ENCODE data around the gene DUSP15. TPM values are rescaled to one million over a fixed set of nuclear protein-coding genes. Genes with fewer than 3 reads are reported as not detected.
"Not testable (repeated sequence)": the region's sequence is repeated elsewhere in the genome, so short reads cannot be mapped to it uniquely, and the experiment has no call there.

Gene DUSP15
- total RNA-seq, 1 donor from 2014 or later = 2.1 TPM

DNA sequence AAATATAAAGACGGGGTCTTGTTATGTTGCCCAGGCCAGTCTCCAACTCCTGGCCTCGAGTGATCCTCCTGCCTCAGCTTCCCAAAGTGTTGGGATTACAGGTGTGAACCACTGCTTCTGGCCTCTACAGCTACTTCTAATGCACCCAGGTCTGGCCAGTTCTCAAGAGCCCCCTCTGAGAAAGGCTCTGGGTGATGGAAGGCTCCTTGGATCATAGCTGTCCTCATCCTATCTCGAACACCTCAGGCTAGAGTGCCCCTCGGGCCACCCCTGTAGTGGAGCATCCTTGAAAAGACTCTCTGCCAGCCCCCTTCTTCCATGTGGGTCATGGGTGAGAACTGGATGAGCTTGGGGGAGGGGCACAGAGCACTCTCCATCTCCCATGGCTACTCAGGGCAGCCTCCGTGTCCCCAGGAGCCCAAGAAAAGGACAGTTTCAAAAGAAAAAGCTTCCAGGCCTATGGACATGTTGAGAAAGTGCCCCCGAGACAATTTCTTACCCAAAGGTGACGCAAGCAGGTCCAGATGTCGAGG, 51.9 kb downstream of the DUSP15 start:
- Histone ChIP-seq H3K9me3 (ENCODE audit: control insufficient read depth in 3 of 3, low read length in 3 of 3) (no peaks in the 10 kb centered on the region), H3K27ac (ENCODE audit: low read depth, low read length) (peak overlapping the region; percentile 78), H3K4me1 (ENCODE audit: control insufficient read depth in 3 of 3, insufficient read depth in 3 of 3, low read length in 3 of 3) (peaks cover 51 to 84% (median 58%) of the 10 kb centered on the region in 3 donors), H3K4me3 (ENCODE audit: low read length in 3 of 3) (peak overlapping the region in 2 of 3 donors; percentile 92), H3K9ac (ENCODE audit: low read depth in 1 of 3, low read length in 3 of 3) (peak overlapping the region; percentile 51 to 97 (median 60)), H3K36me3 (ENCODE audit: control insufficient read depth in 3 of 3, insufficient read depth in 3 of 3, low read length in 3 of 3) (peaks cover 2 to 19% (median 5%) of the 10 kb centered on the region in 3 donors), H3K27me3 (ENCODE audit: control insufficient read depth in 3 of 3, insufficient read depth in 3 of 3, low read length in 3 of 3) (no peaks in the 10 kb centered on the region)

DNA sequence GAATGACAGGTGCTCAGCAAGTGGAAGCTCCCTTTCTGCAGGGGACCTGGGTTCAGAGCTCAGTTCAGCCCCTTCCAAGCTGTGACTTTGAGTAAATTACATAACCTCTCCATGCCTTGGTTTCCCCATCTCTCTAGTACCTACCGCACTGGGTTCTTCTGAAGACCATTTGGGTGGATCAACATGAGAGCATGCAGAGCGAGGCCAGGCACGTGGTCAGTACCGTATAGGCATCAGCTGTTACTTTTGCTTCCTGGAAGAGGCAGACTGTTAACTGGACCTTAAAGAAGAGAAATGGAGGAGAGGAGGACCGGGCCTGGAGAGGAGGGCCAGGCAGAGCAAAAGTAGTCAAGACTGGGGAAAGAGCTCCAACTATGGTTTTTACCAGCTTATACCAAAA, 52.9 kb downstream of the DUSP15 start:
- Histone ChIP-seq H3K27me3 (ENCODE audit: control insufficient read depth in 3 of 3, insufficient read depth in 3 of 3, low read length in 3 of 3) (no peaks in the 10 kb centered on the region), H3K4me3 (ENCODE audit: low read length in 3 of 3) (no peak overlapping the region), H3K9ac (ENCODE audit: low read depth in 1 of 3, low read length in 3 of 3) (no peak overlapping the region), H3K27ac (ENCODE audit: low read depth, low read length) (no peak overlapping the region), H3K36me3 (ENCODE audit: control insufficient read depth in 3 of 3, insufficient read depth in 3 of 3, low read length in 3 of 3) (peaks cover 0 to 16% (median 0%) of the 10 kb centered on the region in 3 donors), H3K9me3 (ENCODE audit: control insufficient read depth in 3 of 3, low read length in 3 of 3) (no peaks in the 10 kb centered on the region), H3K4me1 (ENCODE audit: control insufficient read depth in 3 of 3, insufficient read depth in 3 of 3, low read length in 3 of 3) (peaks cover 55 to 87% (median 59%) of the 10 kb centered on the region in 3 donors)

DNA sequence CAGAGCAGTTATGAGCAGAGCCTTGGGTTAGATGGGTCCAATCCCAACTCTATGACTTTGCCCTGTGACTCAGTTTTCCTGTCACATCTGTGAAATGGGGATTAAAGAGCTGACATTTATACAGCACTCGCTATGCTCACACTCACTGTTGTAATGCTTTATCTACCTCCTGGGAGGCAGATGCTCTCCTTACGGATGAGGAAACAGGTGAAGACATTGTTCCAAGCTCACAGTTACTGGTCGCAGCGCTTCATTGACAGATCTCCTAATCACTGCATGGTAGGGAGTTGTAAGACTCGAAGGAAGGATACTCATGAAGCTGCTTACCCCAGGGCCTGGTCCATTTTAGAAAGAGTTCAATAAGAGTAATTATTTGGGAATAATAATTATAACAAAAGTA, 54.1 kb downstream of the DUSP15 start:
- peaks cover 0 to 14% (median 0%) of the 10 kb centered on the region in 3 donors for H3K36me3 ChIP-seq (ENCODE audit: control insufficient read depth in 3 of 3, insufficient read depth in 3 of 3, low read length in 3 of 3)
- H3K27ac ChIP-seq (ENCODE audit: low read depth, low read length) = peak overlapping the region; percentile 91
- no peaks in the 10 kb centered on the region for H3K27me3 ChIP-seq (ENCODE audit: control insufficient read depth in 3 of 3, insufficient read depth in 3 of 3, low read length in 3 of 3)
- H3K4me1 ChIP-seq (ENCODE audit: control insufficient read depth in 3 of 3, insufficient read depth in 3 of 3, low read length in 3 of 3) = peaks cover 64 to 91% (median 67%) of the 10 kb centered on the region in 3 donors
- H3K9ac ChIP-seq (ENCODE audit: low read depth in 1 of 3, low read length in 3 of 3) = peak overlapping the region in 1 of 3 donors; percentile 85
- no peaks in the 10 kb centered on the region for H3K9me3 ChIP-seq (ENCODE audit: control insufficient read depth in 3 of 3, low read length in 3 of 3)
- H3K4me3 ChIP-seq (ENCODE audit: low read length in 3 of 3) = peak overlapping the region in 1 of 3 donors; percentile 63

DNA sequence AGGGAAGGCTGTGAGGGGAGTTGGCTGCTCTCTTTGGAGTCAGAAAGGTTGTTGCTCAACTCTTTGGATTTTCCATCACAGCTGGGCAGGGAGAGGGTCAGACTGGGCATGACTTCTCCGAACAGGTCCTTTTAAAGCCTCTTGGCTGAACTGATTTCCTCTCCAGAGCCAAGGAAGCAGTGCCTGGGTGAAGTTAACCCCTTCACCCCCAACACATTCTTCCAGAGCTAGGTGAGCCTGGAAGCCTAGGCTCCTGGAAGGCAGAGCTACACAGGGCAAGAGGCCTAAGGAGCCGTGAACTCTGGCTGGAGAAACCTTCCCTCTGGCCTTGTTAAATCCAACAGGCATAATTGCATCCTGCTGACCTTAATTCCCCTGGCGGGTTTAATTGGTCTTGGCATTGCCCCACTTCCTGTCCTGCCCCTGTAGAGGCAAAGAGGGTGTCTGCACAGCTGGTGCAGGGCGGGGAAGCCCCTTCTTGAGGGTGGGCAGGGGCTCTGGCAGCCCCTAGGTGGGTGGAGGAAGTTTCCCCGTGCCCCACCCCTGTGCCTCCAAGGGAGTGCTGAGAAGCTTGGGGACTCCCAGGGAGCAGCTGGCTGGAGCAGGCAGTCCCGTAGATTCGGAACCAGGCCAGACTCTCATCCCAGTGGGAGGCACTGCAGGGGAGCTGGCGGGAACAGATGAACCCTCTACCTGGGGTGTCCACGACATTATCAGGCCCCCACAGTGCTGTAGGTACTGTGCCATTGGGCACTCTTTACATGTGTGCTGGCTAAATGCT, 54.7 kb downstream of the DUSP15 start:
- H3K27ac ChIP-seq (ENCODE audit: low read depth, low read length) = peak overlapping the region; percentile 91
- H3K36me3 ChIP-seq (ENCODE audit: control insufficient read depth in 3 of 3, insufficient read depth in 3 of 3, low read length in 3 of 3) = peaks cover 0 to 10% (median 0%) of the 10 kb centered on the region in 3 donors
- peak overlapping the region; percentile 67 to 85 (median 70) for H3K9ac ChIP-seq (ENCODE audit: low read depth in 1 of 3, low read length in 3 of 3)
- H3K27me3 ChIP-seq (ENCODE audit: control insufficient read depth in 3 of 3, insufficient read depth in 3 of 3, low read length in 3 of 3) = no peaks in the 10 kb centered on the region
- H3K9me3 ChIP-seq (ENCODE audit: control insufficient read depth in 3 of 3, low read length in 3 of 3) = no peaks in the 10 kb centered on the region
- H3K4me1 ChIP-seq (ENCODE audit: control insufficient read depth in 3 of 3, insufficient read depth in 3 of 3, low read length in 3 of 3) = peaks cover 69 to 94% (median 73%) of the 10 kb centered on the region in 3 donors
- peak overlapping the region; percentile 33 to 63 (median 63) for H3K4me3 ChIP-seq (ENCODE audit: low read length in 3 of 3)

DNA sequence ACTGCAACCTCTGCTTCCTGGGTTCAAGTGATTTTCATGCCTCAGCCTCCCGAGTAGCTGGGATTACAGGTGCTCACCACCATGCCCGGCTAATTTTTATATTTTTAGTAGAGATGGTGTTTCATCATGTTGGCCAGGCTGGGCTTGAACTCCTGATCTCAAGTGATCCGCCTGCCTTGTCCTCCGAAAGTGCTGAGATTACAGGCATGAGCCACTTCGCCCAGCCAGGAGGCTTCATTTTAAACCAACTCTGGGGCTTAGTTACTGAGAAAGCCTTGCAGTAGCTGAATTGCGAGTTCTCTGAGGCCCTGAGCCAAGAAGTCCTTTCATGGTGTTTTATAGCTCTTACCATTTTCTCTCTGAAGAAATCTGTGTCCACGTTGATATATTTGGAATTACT, 56.2 kb downstream of the DUSP15 start:
- not testable (repeated sequence) for H3K9me3 ChIP-seq (ENCODE audit: control insufficient read depth in 3 of 3, low read length in 3 of 3); H3K4me3 ChIP-seq (ENCODE audit: low read length in 3 of 3); H3K27me3 ChIP-seq (ENCODE audit: control insufficient read depth in 3 of 3, insufficient read depth in 3 of 3, low read length in 3 of 3); H3K9ac ChIP-seq (ENCODE audit: low read depth in 1 of 3, low read length in 3 of 3); H3K36me3 ChIP-seq (ENCODE audit: control insufficient read depth in 3 of 3, insufficient read depth in 3 of 3, low read length in 3 of 3)
- H3K27ac ChIP-seq (ENCODE audit: low read depth, low read length) = peak overlapping the region; percentile 91
- peaks cover 75 to 90% (median 77%) of the 10 kb centered on the region in 3 donors for H3K4me1 ChIP-seq (ENCODE audit: control insufficient read depth in 3 of 3, insufficient read depth in 3 of 3, low read length in 3 of 3)

DNA sequence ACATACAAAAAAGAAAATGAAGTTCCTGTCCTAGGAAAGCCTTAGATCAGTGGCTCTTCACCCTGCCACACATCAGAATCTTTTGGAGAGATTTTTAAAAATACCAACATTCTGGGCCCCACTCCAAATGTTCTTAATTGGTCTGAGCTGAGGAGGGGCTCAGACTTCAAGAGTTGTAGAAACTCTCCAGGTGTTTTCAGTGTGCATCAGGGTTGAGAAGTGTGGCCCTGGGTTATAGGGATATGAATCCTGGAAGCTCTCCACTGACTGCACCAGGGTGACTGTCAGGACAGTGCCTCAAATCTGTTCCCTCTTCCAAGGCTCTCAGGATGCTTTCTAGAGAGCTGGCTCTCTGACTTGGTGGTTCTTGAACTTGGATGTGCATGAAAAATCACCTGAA, 56.7 kb downstream of the DUSP15 start:
- Histone ChIP-seq H3K27ac (ENCODE audit: low read depth, low read length) (peak overlapping the region; percentile 75), H3K27me3 (ENCODE audit: control insufficient read depth in 3 of 3, insufficient read depth in 3 of 3, low read length in 3 of 3) (no peaks in the 10 kb centered on the region), H3K9me3 (ENCODE audit: control insufficient read depth in 3 of 3, low read length in 3 of 3) (no peaks in the 10 kb centered on the region), H3K9ac (ENCODE audit: low read depth in 1 of 3, low read length in 3 of 3) (peak overlapping the region in 2 of 3 donors; percentile 19 to 47), H3K36me3 (ENCODE audit: control insufficient read depth in 3 of 3, insufficient read depth in 3 of 3, low read length in 3 of 3) (no peaks in the 10 kb centered on the region), H3K4me3 (ENCODE audit: low read length in 3 of 3) (no peak overlapping the region), H3K4me1 (ENCODE audit: control insufficient read depth in 3 of 3, insufficient read depth in 3 of 3, low read length in 3 of 3) (peaks cover 70 to 84% (median 72%) of the 10 kb centered on the region in 3 donors)

DNA sequence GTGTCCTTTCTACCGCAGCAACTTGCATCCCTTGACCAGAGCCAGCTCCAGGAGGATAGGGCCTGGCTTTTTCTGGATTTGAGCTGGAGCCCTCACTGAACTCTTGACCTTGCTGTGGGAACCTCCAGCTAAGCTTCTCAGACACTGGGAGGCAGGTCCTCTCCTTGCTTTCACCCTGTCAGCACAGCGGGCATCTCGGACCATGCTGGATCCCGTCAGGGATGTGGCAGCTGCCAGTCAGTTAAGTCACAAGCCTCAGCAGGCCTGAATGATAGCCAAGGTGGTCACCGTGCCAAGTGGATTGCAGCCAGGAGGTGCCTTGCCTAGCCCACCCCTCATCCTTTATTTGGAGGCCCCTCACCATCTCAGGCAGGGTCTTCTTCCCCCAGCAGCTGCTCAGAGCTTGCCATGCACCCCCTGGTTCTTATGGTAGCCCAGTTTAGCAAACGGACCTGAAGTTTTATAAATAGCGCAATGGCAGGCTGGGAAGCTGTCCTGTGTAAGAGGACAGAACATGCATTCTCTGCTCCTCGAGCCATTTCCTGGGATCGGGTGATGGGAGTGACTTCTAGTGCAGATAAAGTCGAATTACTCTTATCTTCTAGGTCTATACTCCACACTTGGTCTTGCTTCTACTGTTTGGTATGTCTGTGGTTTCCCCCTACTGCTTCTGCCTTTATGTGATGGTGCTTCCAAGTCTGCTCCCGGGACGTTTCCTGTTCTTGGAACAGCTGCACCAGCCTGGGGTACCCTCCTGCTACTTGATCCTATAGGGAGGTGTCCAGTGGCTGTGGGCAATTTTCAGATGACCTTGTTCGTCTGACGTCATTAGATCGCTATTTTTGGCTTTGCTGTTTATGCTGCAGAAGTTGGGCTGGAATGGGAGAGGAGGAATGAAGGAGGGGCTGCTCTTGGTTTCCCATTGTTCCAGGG, 58.3 kb downstream of the DUSP15 start:
- H3K9ac ChIP-seq (ENCODE audit: low read depth in 1 of 3, low read length in 3 of 3) = peak overlapping the region; percentile 55 to 86 (median 73)
- H3K27ac ChIP-seq (ENCODE audit: low read depth, low read length) = peak overlapping the region; percentile 75
- H3K27me3 ChIP-seq (ENCODE audit: control insufficient read depth in 3 of 3, insufficient read depth in 3 of 3, low read length in 3 of 3) = no peaks in the 10 kb centered on the region
- no peaks in the 10 kb centered on the region for H3K36me3 ChIP-seq (ENCODE audit: control insufficient read depth in 3 of 3, insufficient read depth in 3 of 3, low read length in 3 of 3)
- H3K9me3 ChIP-seq (ENCODE audit: control insufficient read depth in 3 of 3, low read length in 3 of 3) = no peaks in the 10 kb centered on the region
- peaks cover 70 to 80% (median 74%) of the 10 kb centered on the region in 3 donors for H3K4me1 ChIP-seq (ENCODE audit: control insufficient read depth in 3 of 3, insufficient read depth in 3 of 3, low read length in 3 of 3)
- peak overlapping the region; percentile 48 to 66 (median 50) for H3K4me3 ChIP-seq (ENCODE audit: low read length in 3 of 3)

DNA sequence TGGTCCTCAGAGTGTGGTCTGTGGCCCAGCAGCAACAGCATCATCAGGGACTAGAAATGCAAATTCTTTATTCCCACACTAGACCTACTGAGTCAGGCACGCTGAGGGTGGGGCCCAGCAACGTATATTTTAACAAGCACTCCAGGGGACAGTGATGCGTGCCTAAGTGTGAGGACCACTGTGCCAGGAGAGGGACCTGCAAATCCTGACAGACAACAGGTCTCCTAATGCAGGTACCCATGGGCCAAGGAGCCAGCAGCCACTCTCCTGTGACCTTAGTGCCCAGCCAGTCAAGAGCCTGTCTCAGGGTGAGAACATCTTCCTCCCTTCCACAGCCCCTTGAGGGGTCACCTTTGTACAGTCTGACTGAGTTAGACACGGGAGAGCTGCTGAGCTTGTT, 59.1 kb downstream of the DUSP15 start:
- Histone ChIP-seq H3K4me1 (ENCODE audit: control insufficient read depth in 3 of 3, insufficient read depth in 3 of 3, low read length in 3 of 3) (peaks cover 69 to 80% (median 78%) of the 10 kb centered on the region in 3 donors), H3K4me3 (ENCODE audit: low read length in 3 of 3) (peak overlapping the region in 2 of 3 donors; percentile 48 to 66)

More for the DNA sequence above, 59.1 kb downstream of the DUSP15 start:
- Histone ChIP-seq H3K9me3 (ENCODE audit: control insufficient read depth in 3 of 3, low read length in 3 of 3) (no peaks in the 10 kb centered on the region), H3K27me3 (ENCODE audit: control insufficient read depth in 3 of 3, insufficient read depth in 3 of 3, low read length in 3 of 3) (no peaks in the 10 kb centered on the region), H3K9ac (ENCODE audit: low read depth in 1 of 3, low read length in 3 of 3) (peak overlapping the region in 2 of 3 donors; percentile 55 to 86), H3K36me3 (ENCODE audit: control insufficient read depth in 3 of 3, insufficient read depth in 3 of 3, low read length in 3 of 3) (no peaks in the 10 kb centered on the region), H3K27ac (ENCODE audit: low read depth, low read length) (peak overlapping the region; percentile 75)
